ENCODE data around the gene COL4A2.
"Not testable (repeated sequence)": the region's sequence is repeated elsewhere in the genome, so short reads cannot be mapped to it uniquely, and the experiment has no call there.

The COL4A2 gene

GRCh38 chr13:110450016-110450900, 143.2 kb downstream of the COL4A2 start:
- Mint-ChIP-seq H3K27me3 (peaks cover 29 to 42% of the 10 kb centered on the region in 2 donors), H3K36me3 (no peaks in the 10 kb centered on the region), H3K27ac (no peak overlapping the region), H3K4me3 (no peak overlapping the region), H3K9me3 (no peaks in the 10 kb centered on the region), H3K4me1 (peaks cover 12 to 24% of the 10 kb centered on the region in 2 donors)
- DNase-seq (no peak), ATAC-seq (replicated peaks) (no peak)

DNA sequence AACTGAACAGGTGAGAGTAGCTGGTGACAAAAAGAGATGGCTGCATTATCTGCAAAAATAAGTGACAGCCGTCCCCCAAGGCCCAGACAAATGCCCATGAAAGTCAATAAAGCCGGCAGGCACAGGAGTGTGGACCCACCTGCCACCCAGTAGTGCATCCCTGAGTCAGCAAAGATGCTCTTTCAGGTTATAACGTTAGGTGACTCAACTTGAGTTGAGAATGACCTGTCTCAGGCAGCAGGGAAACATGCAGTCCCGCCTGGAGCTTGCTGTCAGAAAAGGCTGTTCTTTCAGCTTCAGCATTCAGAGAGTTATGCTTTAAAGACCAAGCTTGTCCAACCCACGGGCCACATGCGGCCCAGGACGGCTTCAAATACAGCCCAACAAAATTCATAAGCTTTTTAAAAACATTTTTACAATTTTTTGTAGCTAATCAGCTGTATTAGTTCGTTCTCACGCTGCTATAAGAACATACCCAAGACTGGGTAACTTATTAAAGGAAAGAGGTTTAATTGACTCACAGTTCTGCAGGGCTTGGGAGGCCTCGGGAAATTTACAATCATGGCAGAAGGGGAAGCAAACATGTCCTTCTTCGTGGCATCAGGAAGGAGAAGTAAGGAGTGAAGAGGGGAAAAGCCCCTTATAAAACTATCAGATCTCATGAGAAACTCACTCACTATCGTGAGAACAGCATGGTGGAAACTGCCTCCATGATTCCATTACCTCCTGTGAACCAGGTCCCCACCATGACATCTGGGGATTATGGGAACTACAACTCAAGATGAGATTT, 144.1 kb downstream of the COL4A2 start:
- H3K4me1 Mint-ChIP-seq = peaks cover 15 to 20% of the 10 kb centered on the region in 2 donors
- no peaks in the 10 kb centered on the region for H3K36me3 Mint-ChIP-seq
- DNase-seq (no peak), ATAC-seq (replicated peaks) (no peak)
- H3K4me3 Mint-ChIP-seq = no peak overlapping the region
- H3K9me3 Mint-ChIP-seq = no peaks in the 10 kb centered on the region
- H3K27ac Mint-ChIP-seq = no peak overlapping the region
- H3K27me3 Mint-ChIP-seq = peaks cover 22 to 33% of the 10 kb centered on the region in 2 donors

DNA sequence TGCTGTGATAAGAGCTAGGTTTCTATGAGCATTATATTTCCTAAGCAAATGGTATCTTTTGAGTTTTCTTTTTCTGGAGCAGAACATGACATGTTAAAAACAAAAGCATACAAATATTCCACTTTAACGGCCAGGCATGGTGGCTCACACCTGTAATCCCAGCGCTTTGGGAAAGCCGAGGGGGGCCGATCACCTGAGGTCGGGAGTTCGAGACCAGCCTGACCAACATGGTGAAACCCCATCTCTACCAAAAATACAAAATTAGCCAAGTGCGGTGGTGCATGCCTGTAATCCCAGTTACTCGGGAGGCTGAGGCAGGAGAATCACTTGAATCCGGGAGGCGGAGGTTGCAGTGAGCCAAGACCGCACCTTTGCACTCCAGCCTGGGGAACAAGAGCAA, 146.0 kb downstream of the COL4A2 start:
- H3K9me3 Mint-ChIP-seq; H3K4me3 Mint-ChIP-seq; H3K27ac Mint-ChIP-seq; ATAC-seq (replicated peaks); H3K36me3 Mint-ChIP-seq; DNase-seq: not testable (repeated sequence)
- peaks cover 8 to 13% of the 10 kb centered on the region in 2 donors for H3K4me1 Mint-ChIP-seq
- peaks cover 5 to 16% of the 10 kb centered on the region in 2 donors for H3K27me3 Mint-ChIP-seq

DNA sequence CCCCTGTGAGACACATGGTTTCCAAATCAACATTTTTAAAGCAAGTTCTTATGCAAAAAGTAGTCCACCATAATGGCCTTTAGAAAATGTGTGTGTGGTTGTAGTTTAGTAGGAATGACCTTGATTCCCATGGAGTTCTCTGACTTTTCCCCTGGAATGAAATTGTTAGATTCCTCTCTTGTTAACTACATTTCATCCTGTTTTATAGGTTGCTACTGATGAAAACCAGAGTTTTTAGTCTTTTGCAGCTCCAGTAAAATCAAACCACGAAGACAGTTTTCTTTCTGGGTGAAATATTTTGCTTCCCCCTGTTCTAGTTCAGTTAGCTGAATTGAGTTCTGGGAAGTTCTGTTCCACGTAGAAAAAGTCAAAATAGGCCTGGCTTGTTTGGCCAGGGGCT, 146.7 kb downstream of the COL4A2 start:
- ATAC-seq (replicated peaks) = no peak

GRCh38 chr13:110454227-110454859, 147.3 kb downstream of the COL4A2 start:
- no peak for ATAC-seq (replicated peaks)
- no peak overlapping the region for H3K4me3 Mint-ChIP-seq
- H3K36me3 Mint-ChIP-seq = no peaks in the 10 kb centered on the region
- DNase-seq = no peak
- peaks cover 15 to 24% of the 10 kb centered on the region in 2 donors for H3K4me1 Mint-ChIP-seq
- H3K27ac Mint-ChIP-seq = no peak overlapping the region
- peaks cover 5 to 8% of the 10 kb centered on the region in 2 donors for H3K27me3 Mint-ChIP-seq
- no peaks in the 10 kb centered on the region for H3K9me3 Mint-ChIP-seq

More for the DNA sequence above, 146.7 kb downstream of the COL4A2 start:
- H3K4me1 Mint-ChIP-seq = peaks cover 12 to 19% of the 10 kb centered on the region in 2 donors
- H3K27ac Mint-ChIP-seq = no peak overlapping the region
- peaks cover 5 to 10% of the 10 kb centered on the region in 2 donors for H3K27me3 Mint-ChIP-seq
- DNase-seq = no peak
- no peaks in the 10 kb centered on the region for H3K9me3 Mint-ChIP-seq
- no peak overlapping the region for H3K4me3 Mint-ChIP-seq
- no peaks in the 10 kb centered on the region for H3K36me3 Mint-ChIP-seq

GRCh38 chr13:110454956-110455355, 147.9 kb downstream of the COL4A2 start:
- H3K27ac Mint-ChIP-seq = no peak overlapping the region
- H3K4me3 Mint-ChIP-seq = no peak overlapping the region
- ATAC-seq (replicated peaks) (no peak), DNase-seq (no peak)
- H3K9me3 Mint-ChIP-seq = no peaks in the 10 kb centered on the region
- H3K4me1 Mint-ChIP-seq = peaks cover 15 to 29% of the 10 kb centered on the region in 2 donors
- peaks cover 3 to 5% of the 10 kb centered on the region in 2 donors for H3K27me3 Mint-ChIP-seq
- H3K36me3 Mint-ChIP-seq = no peaks in the 10 kb centered on the region

GRCh38 chr13:110455444-110455843, 148.4 kb downstream of the COL4A2 start:
- ATAC-seq (replicated peaks) (no peak), DNase-seq (no peak)
- no peaks in the 10 kb centered on the region for H3K9me3 Mint-ChIP-seq
- no peaks in the 10 kb centered on the region for H3K36me3 Mint-ChIP-seq
- H3K27ac Mint-ChIP-seq = no peak overlapping the region
- H3K4me3 Mint-ChIP-seq = no peak overlapping the region
- H3K4me1 Mint-ChIP-seq = peaks cover 15 to 34% of the 10 kb centered on the region in 2 donors
- peaks cover 0 to 5% of the 10 kb centered on the region in 2 donors for H3K27me3 Mint-ChIP-seq

DNA sequence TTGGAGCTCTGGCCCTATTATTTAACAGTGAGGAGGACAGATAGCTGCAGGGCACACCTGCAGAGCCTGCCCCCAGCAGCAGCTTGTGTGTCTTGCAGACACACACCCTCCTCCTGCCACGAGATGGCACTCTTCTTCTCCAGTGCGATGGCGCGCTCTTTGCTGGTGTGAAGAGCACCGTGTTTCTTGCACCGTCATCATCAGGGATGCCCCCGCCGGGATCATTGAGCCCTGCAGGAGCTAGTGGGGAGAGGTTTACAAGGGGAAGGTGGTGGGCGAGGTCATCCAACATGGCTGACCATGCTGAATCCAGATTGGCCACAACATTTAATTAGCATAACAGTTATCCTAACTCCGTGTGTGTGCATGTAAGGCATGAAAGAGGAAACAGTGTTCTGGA, 148.9 kb downstream of the COL4A2 start:
- H3K36me3 Mint-ChIP-seq = no peaks in the 10 kb centered on the region

GRCh38 chr13:110456550-110456949, 149.5 kb downstream of the COL4A2 start:
- ATAC-seq (replicated peaks) = no peak
- no peak for DNase-seq
- H3K36me3 Mint-ChIP-seq = no peaks in the 10 kb centered on the region
- no peak overlapping the region for H3K4me3 Mint-ChIP-seq
- no peaks in the 10 kb centered on the region for H3K9me3 Mint-ChIP-seq
- peaks cover 0 to 5% of the 10 kb centered on the region in 2 donors for H3K27me3 Mint-ChIP-seq
- H3K27ac Mint-ChIP-seq = no peak overlapping the region
- peaks cover 18 to 38% of the 10 kb centered on the region in 2 donors for H3K4me1 Mint-ChIP-seq

More for the DNA sequence above, 148.9 kb downstream of the COL4A2 start:
- H3K9me3 Mint-ChIP-seq = no peaks in the 10 kb centered on the region
- H3K27ac Mint-ChIP-seq = peak overlapping the region; percentile 73
- H3K4me1 Mint-ChIP-seq = peaks cover 18 to 38% of the 10 kb centered on the region in 2 donors
- DNase-seq = peak; percentile 70
- peak overlapping the region; percentile 48 to 58 for H3K4me3 Mint-ChIP-seq
- H3K27me3 Mint-ChIP-seq = peaks cover 0 to 5% of the 10 kb centered on the region in 2 donors
- peak; percentile 97 for ATAC-seq (replicated peaks)

GRCh38 chr13:110457361-110457760, 150.3 kb downstream of the COL4A2 start:
- no peak overlapping the region for H3K27ac Mint-ChIP-seq
- H3K4me3 Mint-ChIP-seq = no peak overlapping the region
- ATAC-seq (replicated peaks) = no peak

GRCh38 chr13:110458017-110458416, 150.9 kb downstream of the COL4A2 start:
- DNase-seq = no peak
- no peak for ATAC-seq (replicated peaks)
- Mint-ChIP-seq H3K27me3 (peaks cover 0 to 5% of the 10 kb centered on the region in 2 donors), H3K4me3 (no peak overlapping the region), H3K27ac (peak overlapping the region; percentile 37), H3K9me3 (no peaks in the 10 kb centered on the region), H3K36me3 (peaks cover 0 to 3% of the 10 kb centered on the region in 2 donors), H3K4me1 (peaks cover 25 to 51% of the 10 kb centered on the region in 2 donors)

More at GRCh38 chr13:110457361-110457760, 150.3 kb downstream of the COL4A2 start:
- Mint-ChIP-seq H3K9me3 (no peaks in the 10 kb centered on the region), H3K27me3 (peaks cover 0 to 5% of the 10 kb centered on the region in 2 donors), H3K36me3 (no peaks in the 10 kb centered on the region), H3K4me1 (peaks cover 20 to 45% of the 10 kb centered on the region in 2 donors)
- DNase-seq = no peak

DNA sequence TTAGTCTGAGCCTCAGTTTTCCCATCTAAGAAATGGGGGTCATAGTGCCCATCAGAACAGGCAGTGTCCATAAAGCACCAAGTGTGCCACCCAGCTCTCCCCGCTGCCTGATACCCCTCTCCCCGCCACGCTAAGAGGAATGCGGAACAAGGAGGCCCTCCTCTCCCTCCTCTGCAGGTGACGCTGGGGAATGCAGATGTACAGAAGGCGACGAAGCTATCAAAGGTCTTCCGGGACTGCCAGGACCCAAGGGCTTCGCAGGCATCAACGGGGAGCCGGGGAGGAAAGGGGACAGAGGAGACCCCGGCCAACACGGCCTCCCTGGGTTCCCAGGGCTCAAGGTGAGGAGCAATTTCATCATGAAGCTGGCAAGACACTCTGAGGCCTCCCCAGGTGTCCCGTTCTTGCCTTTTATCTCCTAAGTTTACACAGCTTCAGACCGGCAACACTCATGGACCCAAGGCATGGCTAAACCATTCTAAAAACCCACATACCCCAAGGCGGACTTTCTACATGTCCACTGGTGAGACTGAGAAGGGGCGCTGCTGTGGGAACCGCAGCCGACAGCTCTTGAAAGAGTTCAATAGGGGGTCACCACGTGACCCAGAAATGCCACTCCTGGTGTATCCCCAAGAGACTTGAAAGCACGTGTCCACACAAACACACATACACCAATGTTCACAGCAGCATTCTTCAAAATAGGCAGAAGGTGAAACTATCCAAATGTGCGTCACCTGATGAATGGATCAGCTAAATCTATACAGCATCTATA, 151.7 kb downstream of the COL4A2 start:
- Mint-ChIP-seq H3K27ac (peak overlapping the region; percentile 75), H3K9me3 (peaks cover 0 to 1% of the 10 kb centered on the region in 2 donors), H3K4me3 (no peak overlapping the region), H3K36me3 (peaks cover 2 to 6% of the 10 kb centered on the region in 2 donors), H3K4me1 (peaks cover 30 to 59% of the 10 kb centered on the region in 2 donors), H3K27me3 (peaks cover 0 to 5% of the 10 kb centered on the region in 2 donors)
- DNase-seq (no peak), ATAC-seq (replicated peaks) (no peak)

DNA sequence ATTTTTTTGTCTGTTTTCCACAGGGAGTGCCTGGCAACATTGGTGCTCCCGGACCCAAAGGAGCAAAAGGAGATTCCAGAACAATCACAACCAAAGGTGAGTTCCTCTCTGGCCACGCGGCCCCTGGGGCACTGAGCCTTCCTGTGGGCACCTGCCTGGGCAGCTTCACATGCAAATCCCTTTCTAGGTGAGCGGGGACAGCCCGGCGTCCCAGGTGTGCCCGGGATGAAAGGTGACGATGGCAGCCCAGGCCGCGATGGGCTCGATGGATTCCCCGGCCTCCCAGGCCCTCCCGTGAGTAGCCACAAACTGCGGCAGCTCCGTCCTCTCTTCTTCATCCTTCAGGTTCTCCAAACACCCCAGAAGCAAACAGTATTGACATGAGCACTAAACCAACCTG, 155.0 kb downstream of the COL4A2 start:
- ATAC-seq (replicated peaks) (no peak), DNase-seq (no peak)
- Mint-ChIP-seq H3K9me3 (peaks cover 0 to 1% of the 10 kb centered on the region in 2 donors), H3K4me1 (peaks cover 40 to 82% of the 10 kb centered on the region in 2 donors), H3K27ac (no peak overlapping the region), H3K4me3 (no peak overlapping the region), H3K36me3 (peaks cover 2 to 6% of the 10 kb centered on the region in 2 donors), H3K27me3 (no peaks in the 10 kb centered on the region)
